HG03520 (cell line): ENCODE measurements around the gene ANKRD28.
"Not testable (repeated sequence)": the region's sequence is repeated elsewhere in the genome, so short reads cannot be mapped to it uniquely, and the experiment has no call there.

ENCODE experiments used
- ATAC-seq: cut with Tn5 transposase; IDR thresholded peaks from one replicate; pipeline ENCODE4 v1.9.1; 2021; ENCODE audit warnings: mild to moderate bottlenecking, moderate library complexity; ENCODE audit not compliant: unreplicated experiment

ANKRD28 gene

GRCh38 chr3:15797642-15798303 is at the start of gene ANKRD28:
Gene ANKRD28, minus strand, starts transcription at chr3:15797979. Its CDS starts 1,458 bp downstream, at chr3:15796521.
- ATAC-seq = no peak

GRCh38 chr3:15847239-15847638 is 49.5 kb upstream of the ANKRD28 start:
- ATAC-seq = no peak

- ATAC-seq = no peak
These were observed 48.8 kb upstream of the ANKRD28 start for GRCh38 chr3:15846606-15847005.

GRCh38 chr3:15845475-15845874 is 47.7 kb upstream of the ANKRD28 start:
- ATAC-seq = peak; percentile 54

GRCh38 chr3:15844889-15845288 is 47.1 kb upstream of the ANKRD28 start:
- no peak for ATAC-seq

- not testable (repeated sequence) for ATAC-seq
These were observed 43.6 kb upstream of the ANKRD28 start for GRCh38 chr3:15841091-15841973.

GRCh38 chr3:15839568-15839967 is 41.8 kb upstream of the ANKRD28 start:
- ATAC-seq = no peak

GRCh38 chr3:15831927-15832326 is 34.1 kb upstream of the ANKRD28 start:
- no peak for ATAC-seq

- no peak for ATAC-seq
These were observed 27.2 kb upstream of the ANKRD28 start for GRCh38 chr3:15825016-15825415.

- no peak for ATAC-seq
These were observed 25.3 kb upstream of the ANKRD28 start for GRCh38 chr3:15823092-15823491.

- ATAC-seq = no peak
These were observed 24.5 kb upstream of the ANKRD28 start for GRCh38 chr3:15822281-15822680.

- no peak for ATAC-seq
These were observed 23.1 kb upstream of the ANKRD28 start for GRCh38 chr3:15820911-15821310.

GRCh38 chr3:15819576-15819975 is 21.8 kb upstream of the ANKRD28 start:
- no peak for ATAC-seq

- ATAC-seq = no peak
These were observed 21.3 kb upstream of the ANKRD28 start for GRCh38 chr3:15819043-15819442.

GRCh38 chr3:15815696-15816095 is 17.9 kb upstream of the ANKRD28 start:
- no peak for ATAC-seq

GRCh38 chr3:15813079-15813478 is 15.3 kb upstream of the ANKRD28 start:
- ATAC-seq = not testable (repeated sequence)

GRCh38 chr3:15812183-15812582 is 14.4 kb upstream of the ANKRD28 start:
- ATAC-seq = no peak

- no peak for ATAC-seq
These were observed 12.9 kb upstream of the ANKRD28 start for GRCh38 chr3:15810702-15811101.

GRCh38 chr3:15809313-15809712 is 11.5 kb upstream of the ANKRD28 start:
- no peak for ATAC-seq

GRCh38 chr3:15808679-15809310 is 11.0 kb upstream of the ANKRD28 start:
- no peak for ATAC-seq

GRCh38 chr3:15805756-15806266 is 8.0 kb upstream of the ANKRD28 start:
- ATAC-seq = peak; percentile 69
